Measurements from ENCODE around the gene LAIR2.
A peak's percentile ranks its signal among the peaks of the same experiment; 100 is the strongest.
"Not testable (repeated sequence)": the region's sequence is repeated elsewhere in the genome, so short reads cannot be mapped to it uniquely, and the experiment has no call there.

LAIR2 gene

GRCh38 chr19:54493967-54494585 is 8.6 kb upstream of the LAIR2 start:
- no peak for DNase-seq

GRCh38 chr19:54495284-54495683 is 7.3 kb upstream of the LAIR2 start:
- DNase-seq = not testable (repeated sequence)

GRCh38 chr19:54497747-54498450 is 4.7 kb upstream of the LAIR2 start:
- not testable (repeated sequence) for DNase-seq

- not testable (repeated sequence) for DNase-seq
Measured at GRCh38 chr19:54498451-54498772, 4.2 kb upstream of the LAIR2 start.

- DNase-seq = not testable (repeated sequence)
Measured at GRCh38 chr19:54505542-54505941, 2.9 kb downstream of the LAIR2 start.

- no peak for DNase-seq
Measured at GRCh38 chr19:54506079-54506478, 3.4 kb downstream of the LAIR2 start.

GRCh38 chr19:54507038-54507717 is 4.5 kb downstream of the LAIR2 start:
- DNase-seq = not testable (repeated sequence)

GRCh38 chr19:54507824-54508223 is 5.2 kb downstream of the LAIR2 start:
- no peak for DNase-seq

- not testable (repeated sequence) for DNase-seq
Measured at GRCh38 chr19:54508487-54508886, 5.9 kb downstream of the LAIR2 start.

- DNase-seq = not testable (repeated sequence)
Measured at GRCh38 chr19:54509200-54509940, 6.7 kb downstream of the LAIR2 start.

GRCh38 chr19:54515156-54515555 is 12.5 kb downstream of the LAIR2 start:
- DNase-seq = no peak

GRCh38 chr19:54517483-54517882 is 14.9 kb downstream of the LAIR2 start:
- DNase-seq = peak in 1 of 2 experiments; percentile 5

GRCh38 chr19:54518844-54519243 is 16.2 kb downstream of the LAIR2 start:
- no peak for DNase-seq

GRCh38 chr19:54521022-54521859 is 18.6 kb downstream of the LAIR2 start:
- DNase-seq = no peak

GRCh38 chr19:54521860-54522513 is 19.4 kb downstream of the LAIR2 start:
- DNase-seq = no peak

- no peak for DNase-seq
Measured at GRCh38 chr19:54523403-54523802, 20.8 kb downstream of the LAIR2 start.

- no peak for DNase-seq
Measured at GRCh38 chr19:54525636-54526035, 23.0 kb downstream of the LAIR2 start.

- DNase-seq = no peak
Measured at GRCh38 chr19:54526972-54527371, 24.3 kb downstream of the LAIR2 start.

- DNase-seq = no peak
Measured at GRCh38 chr19:54530866-54531265, 28.2 kb downstream of the LAIR2 start.

- no peak for DNase-seq
Measured at GRCh38 chr19:54532528-54532927, 29.9 kb downstream of the LAIR2 start.

- no peak for DNase-seq
Measured at GRCh38 chr19:54533476-54533875, 30.8 kb downstream of the LAIR2 start.

- DNase-seq = no peak
Measured at GRCh38 chr19:54534156-54534555, 31.5 kb downstream of the LAIR2 start.
